Measurements from ENCODE around the gene COX8A. TPM values are rescaled to one million over a fixed set of nuclear protein-coding genes. Genes with fewer than 3 reads are reported as not detected.

Gene COX8A
- total and polyA plus RNA-seq, 2 of the 13 experiments (the other 11 are each of a cell fraction or from before 2014, with no cell fraction given), result 202 to 406 TPM

GRCh38 chr11:63937713-63938478 lies 36.5 kb upstream of the COX8A start:
- WGBS (ENCODE audit: low lambda C conversion rate), result 9% methylated on average over 29 of the region's 30 CpGs
- BruUV-seq (replicated peaks), result no TSS peak
- Histone ChIP-seq H3K4me2 (ENCODE audit: low read depth, low read length) (peak overlapping the region; percentile 93), H3K9me3 (ENCODE audit: low read length) (no peaks in the 10 kb centered on the region), H3K9ac (ENCODE audit: insufficient read depth, low read depth, low read length) (peak overlapping the region; percentile 50), H3K4me1 (ENCODE audit: insufficient read depth, low read length) (peaks cover 41% of the 10 kb centered on the region), H3K36me3 (replicated peaks in 1 of 2; ENCODE audit: control insufficient read depth in 1 of 2, insufficient read depth in 2 of 2, low read length in 2 of 2) (no peaks in the 10 kb centered on the region), H3K27ac (ENCODE audit: extremely low read length, insufficient read depth, low read length) (peak overlapping the region; percentile 46), H3K4me3 (replicated peaks in 1 of 3; ENCODE audit: insufficient read depth in 1 of 3, low read depth in 2 of 3, low read length in 3 of 3) (peak overlapping the region; percentile 65 to 82 (median 66)), H2AFZ (ENCODE audit: low read length) (peak overlapping the region; percentile 83), H3K27me3 (ENCODE audit: control insufficient read depth in 1 of 2, insufficient read depth in 2 of 2, low read length in 2 of 2) (no peaks in the 10 kb centered on the region; a peak in 1 of 5 replicates), H3K79me2 (ENCODE audit: insufficient read depth, low read length) (peaks cover 24% of the 10 kb centered on the region), H4K20me1 (ENCODE audit: insufficient read depth, low read length) (no peaks in the 10 kb centered on the region)
- ATAC-seq (peak; percentile 59), FAIRE-seq (peak; percentile 39), DNase-seq (ENCODE audit: low spot score) (no peak)
- ChIA-PET POLR2A (no interaction called here), CTCF (ENCODE audit: low intra/inter-chr PET ratio, low total read pairs) (no interaction called here)
- in situ Hi-C loops (cut with HindIII; ENCODE audit: extremely low pct_ligation_motif_present, low pct_unique_long_range_greater_than_20kb) (no loop called here), intact Hi-C loops (cut with micrococcal nuclease; ENCODE audit: unreplicated experiment) (loop anchor here (2.0 kb wide), 1 partner anchor 21 kb away; the partner anchor contains the start of gene RCOR2)
- TF ChIP-seq STAG1 (CRISPR knock-in tag; IDR thresholded peaks at IDR 0.05) (no peak), CHD2 (IDR thresholded peaks at IDR 0.05; ENCODE audit: low read depth, low read length) (no peak), ZNF451 (CRISPR knock-in tag; IDR thresholded peaks at IDR 0.05) (no peak), BHLHE40 (IDR thresholded peaks at IDR 0.05; ENCODE audit: low read length) (peak; percentile 63), YEATS4 (CRISPR knock-in tag; IDR thresholded peaks at IDR 0.05; ENCODE audit: borderline replicate concordance) (0 out of 2 replicates have a peak, but pooled peaks have one; percentile 16), GABPA (IDR thresholded peaks at IDR 0.05; ENCODE audit: low read depth, low read length) (no peak), GABPA (CRISPR knock-in tag; IDR thresholded peaks at IDR 0.05; ENCODE audit: low read depth) (no peak), FOXC1 (CRISPR knock-in tag; IDR thresholded peaks at IDR 0.05; ENCODE audit: borderline replicate concordance) (peak; percentile 55; the same call in 1 of the 2 replicates), ZNF263 (CRISPR knock-in tag; IDR thresholded peaks at IDR 0.05) (peak; percentile 73), RERE (CRISPR knock-in tag; IDR thresholded peaks at IDR 0.05; ENCODE audit: low read depth) (no peak), USF2 (IDR thresholded peaks at IDR 0.05; ENCODE audit: low read depth, low read length) (no peak), USF2 (CRISPR knock-in tag; IDR thresholded peaks at IDR 0.05; ENCODE audit: borderline replicate concordance) (peak; percentile 76; the same call in 1 of the 2 replicates), FLYWCH1 (CRISPR knock-in tag; IDR thresholded peaks at IDR 0.05) (no peak), ZNF749 (CRISPR knock-in tag; IDR thresholded peaks at IDR 0.05; ENCODE audit: borderline replicate concordance) (peak; percentile 76), ZEB1 (IDR thresholded peaks at IDR 0.05; ENCODE audit: insufficient replicate concordance, low read depth) (peak; percentile 48), CREM (IDR thresholded peaks at IDR 0.05) (no peak), CREM (CRISPR knock-in tag; IDR thresholded peaks at IDR 0.05) (no peak)
- TF ChIP-seq, protein P1, sequence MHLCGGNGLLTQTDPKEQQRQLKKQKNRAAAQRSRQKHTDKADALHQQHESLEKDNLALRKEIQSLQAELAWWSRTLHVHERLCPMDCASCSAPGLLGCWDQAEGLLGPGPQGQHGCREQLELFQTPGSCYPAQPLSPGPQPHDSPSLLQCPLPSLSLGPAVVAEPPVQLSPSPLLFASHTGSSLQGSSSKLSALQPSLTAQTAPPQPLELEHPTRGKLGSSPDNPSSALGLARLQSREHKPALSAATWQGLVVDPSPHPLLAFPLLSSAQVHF (CRISPR knock-in tag; IDR thresholded peaks at IDR 0.05), result no peak

All from HepG2 (cell line).